KG1 (cell line): Measurements from ENCODE around the gene CACNA1D.
"Not testable (repeated sequence)": the region's sequence is repeated elsewhere in the genome, so short reads cannot be mapped to it uniquely, and the experiment has no call there.

Experiments used
- DNase-seq: peaks from one replicate; lab custom pipeline; 2025; lab: John Stamatoyannopoulos, UW

CACNA1D gene

DNA sequence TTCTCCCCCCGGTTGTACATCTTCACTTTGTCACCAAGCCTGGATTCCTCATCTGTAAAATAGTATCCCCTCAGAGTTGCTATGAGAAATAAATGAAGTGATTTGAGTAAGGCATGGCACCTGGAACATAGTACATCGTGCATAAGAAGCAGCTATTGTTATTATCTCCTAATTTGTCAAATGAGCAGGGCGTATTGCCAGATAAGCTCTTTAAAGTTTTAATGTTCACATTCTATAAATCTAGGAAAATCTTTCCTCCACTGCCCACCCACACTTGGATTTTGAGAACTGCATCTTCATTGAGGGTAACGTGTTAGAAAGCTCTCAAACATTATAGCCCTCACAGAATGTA lies 32.3 kb downstream of the CACNA1D start:
- no peak for DNase-seq

DNA sequence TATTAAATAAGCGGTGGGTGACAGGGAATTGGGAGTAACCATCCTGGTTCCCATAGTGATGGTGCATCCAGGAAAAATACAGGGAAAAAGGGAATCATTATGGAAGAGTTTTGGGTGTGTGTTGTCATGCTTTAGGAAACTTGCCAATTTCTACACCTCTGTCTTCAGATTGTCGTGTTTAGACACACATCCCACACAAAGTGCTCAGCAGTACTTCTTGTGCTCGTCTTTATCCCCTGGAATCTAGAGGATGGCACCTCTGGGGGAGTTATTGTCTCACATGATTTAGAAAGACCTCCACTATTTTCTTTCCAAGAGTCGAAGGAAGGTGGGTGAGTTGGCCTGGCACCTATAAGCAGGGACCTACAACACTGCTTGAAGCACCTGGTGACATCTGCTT lies 35.8 kb downstream of the CACNA1D start:
- DNase-seq: no peak

DNA sequence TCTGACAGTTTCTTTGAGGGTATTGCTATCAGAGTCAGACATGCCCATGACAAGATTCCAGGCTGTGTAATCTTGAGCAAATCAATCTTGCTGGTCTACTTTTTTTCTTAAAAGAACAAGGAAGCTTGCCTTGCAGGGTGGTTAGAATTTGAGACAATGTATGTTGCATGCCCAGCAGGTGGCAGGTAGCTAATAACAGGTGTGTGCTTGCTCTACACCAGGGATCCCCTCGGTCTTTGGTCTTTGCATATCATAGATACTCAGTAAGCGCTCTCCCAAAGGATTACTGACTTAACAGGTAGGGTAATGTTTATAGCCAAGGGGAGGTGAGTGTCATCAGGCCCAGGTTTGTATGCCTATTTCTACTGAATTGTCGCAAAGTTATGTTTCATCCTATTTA lies 37.3 kb downstream of the CACNA1D start:
- no peak for DNase-seq

DNA sequence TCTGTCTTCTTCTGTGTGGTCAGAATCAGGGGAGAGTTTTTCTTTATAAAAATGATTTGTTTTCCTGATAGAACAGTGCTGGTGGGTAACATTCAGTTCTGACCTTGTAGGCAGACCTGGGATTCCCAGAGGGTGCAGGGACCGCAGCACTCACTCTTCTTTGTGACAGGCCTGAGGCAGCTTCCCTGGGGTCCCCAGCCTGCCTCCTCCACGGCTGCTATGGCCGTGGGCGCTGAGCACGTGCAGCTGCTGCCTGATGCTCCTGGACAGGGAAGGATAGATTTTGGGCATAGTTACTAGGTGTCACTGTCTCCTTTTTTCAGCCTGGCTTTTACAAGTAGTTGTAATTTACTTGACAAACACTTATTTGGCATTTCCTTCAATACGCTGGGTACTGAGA lies 39.1 kb downstream of the CACNA1D start:
- no peak for DNase-seq

DNA sequence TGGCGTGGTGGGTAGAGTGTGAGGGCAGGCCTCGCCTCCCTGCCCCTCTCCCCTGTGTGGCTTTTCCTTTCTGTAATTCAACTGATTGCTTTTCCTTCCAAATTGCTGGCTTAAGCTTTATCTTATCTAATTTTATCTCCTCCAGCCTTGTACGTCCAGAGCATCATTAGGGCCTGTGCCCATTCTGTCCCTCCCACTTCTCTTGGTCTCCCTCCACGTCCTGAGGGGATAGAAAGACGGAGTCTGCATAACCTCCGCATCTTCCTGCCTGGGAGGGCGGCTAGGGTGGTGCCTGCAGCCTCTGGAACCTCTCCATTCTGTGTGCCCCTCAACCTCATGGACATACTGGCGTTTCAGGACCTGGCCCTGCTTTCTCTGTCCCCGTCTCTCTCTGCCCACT lies 39.8 kb downstream of the CACNA1D start:
- DNase-seq: no peak

- no peak for DNase-seq
Observed at GRCh38 chr3:53534676-53535400, 40.4 kb downstream of the CACNA1D start.

DNA sequence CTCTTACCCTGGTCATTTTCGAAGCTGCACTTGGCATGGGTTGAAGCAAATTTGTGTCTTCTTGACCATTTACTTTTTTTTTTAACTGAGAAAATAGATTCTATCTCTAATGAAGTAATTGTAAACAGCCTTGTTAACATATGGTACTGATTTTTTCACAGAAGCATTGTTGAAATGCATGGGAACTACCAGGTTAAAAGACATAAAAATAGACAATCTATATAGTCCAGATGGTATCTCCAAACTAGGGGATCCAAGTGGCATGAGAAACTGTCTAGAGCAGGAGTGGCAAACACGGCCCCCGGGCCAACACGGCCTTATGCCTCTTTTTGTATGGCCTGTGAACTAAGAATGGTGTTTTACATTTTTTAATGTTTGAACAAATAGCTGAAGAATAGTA lies 41.9 kb downstream of the CACNA1D start:
- DNase-seq: no peak

DNA sequence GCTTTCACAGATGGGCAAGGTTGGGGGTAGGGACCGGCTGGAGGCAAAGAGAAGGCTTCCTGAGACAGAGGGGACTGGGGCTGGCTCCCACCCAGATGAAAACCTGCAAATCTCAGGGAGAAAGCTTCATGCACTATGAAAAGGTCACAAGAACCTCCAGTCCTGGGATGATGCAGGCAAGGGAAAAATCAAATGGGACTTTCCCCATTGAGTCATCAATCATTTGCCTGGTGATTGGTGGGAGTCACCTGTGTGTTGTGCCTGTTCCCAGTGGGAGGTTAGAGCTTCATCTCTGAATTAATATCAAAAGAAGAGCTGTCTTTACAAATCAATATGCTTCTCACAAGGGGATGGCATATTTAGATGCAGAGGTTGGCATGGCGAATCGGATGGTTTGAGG lies 49.9 kb downstream of the CACNA1D start:
- no peak for DNase-seq

DNA sequence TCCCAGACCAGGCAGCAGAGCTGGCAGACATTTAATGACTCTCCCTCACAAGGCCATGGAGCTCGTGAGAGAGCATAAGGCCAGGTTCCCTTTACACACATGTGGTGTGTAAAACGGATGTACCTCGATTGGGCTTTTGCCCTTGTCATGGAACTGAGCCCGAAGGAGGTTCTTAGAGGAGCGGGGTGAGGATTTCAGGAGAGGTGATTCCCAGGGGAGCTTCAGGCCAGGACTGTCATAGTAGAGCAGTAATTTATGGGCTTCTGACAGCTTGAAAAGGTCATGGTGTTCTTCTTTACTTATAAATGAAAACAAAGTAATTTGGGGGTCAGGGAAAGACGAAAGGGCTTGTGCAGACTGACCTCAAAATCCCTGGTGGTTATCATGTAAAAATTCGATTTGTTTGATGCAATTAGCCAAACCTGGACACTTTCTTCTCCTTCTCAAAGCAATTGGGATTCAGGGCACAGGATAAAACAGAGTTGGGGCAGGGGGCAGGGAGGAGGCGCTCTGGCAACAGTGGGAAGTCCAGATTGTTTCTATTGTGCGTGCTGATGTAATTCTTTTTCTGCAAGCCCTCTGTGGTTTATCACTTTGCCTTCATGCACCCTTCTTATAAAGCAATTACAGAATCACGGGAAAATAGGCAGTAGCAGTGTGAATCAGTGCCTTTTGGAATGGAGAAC lies 51.0 kb downstream of the CACNA1D start:
- no peak for DNase-seq

DNA sequence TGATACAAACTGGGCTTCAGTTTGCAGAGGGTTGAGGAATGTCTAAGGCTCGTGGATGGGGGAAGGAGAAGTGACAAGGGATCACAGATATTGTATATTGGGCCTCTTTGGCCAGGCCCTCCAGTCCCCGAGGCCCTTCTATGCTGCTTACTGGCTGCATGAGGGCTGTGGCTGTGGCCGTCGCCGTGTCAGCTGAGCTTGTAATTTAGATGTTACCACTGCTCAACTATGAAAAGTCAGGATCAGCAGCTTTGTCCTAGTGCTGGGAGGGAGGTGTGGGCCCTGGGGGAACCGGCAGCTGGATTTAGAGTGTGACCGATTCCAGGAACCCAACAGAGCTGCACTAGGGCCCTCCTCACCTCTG lies 51.6 kb downstream of the CACNA1D start:
- no peak for DNase-seq

DNA sequence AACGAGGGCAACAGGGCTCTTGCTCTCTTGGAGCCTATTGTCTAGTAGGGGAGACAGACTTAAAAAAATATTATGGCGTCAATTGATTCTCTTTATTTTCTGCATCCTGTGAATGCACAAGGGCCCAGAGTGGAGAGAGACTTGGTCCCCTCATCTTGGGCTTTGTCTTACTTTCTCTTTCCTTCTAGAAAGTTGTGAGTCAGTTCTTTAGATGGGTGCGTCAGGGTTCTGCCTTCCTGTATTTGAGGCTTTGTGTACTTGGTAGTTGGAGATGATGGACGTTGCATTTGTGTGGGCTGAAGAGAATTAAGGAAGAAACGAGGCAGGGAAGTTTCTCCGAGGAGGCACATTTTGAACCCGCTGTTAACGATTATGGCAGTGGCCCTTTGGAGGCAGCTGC lies 52.9 kb downstream of the CACNA1D start:
- no peak for DNase-seq

GRCh38 chr3:53550005-53550620 lies 55.7 kb downstream of the CACNA1D start:
- DNase-seq: no peak

DNA sequence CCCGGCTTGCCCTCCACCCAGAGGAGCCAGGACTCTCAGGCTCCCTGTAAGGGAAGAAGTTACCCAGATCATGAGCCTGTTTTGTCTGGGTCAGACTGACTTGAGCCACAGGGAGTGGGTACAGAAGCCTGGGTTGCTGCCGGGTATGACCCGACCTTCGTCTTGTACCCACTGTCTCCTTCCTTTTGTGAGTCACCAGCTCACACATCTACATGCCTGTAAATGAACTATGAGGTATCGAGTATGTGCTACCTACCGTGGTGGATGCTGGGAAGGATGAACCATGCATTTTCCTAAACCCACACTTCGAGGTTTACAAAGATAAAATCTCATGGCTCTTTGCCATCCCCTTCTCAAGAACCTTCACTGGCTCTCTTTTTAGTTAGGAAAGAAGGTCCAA lies 56.9 kb downstream of the CACNA1D start:
- DNase-seq: no peak

GRCh38 chr3:53552730-53553129 lies 58.3 kb downstream of the CACNA1D start:
- no peak for DNase-seq

GRCh38 chr3:53553200-53553599 lies 58.8 kb downstream of the CACNA1D start:
- DNase-seq: no peak

GRCh38 chr3:53554559-53555067 lies 60.2 kb downstream of the CACNA1D start:
- DNase-seq: no peak

DNA sequence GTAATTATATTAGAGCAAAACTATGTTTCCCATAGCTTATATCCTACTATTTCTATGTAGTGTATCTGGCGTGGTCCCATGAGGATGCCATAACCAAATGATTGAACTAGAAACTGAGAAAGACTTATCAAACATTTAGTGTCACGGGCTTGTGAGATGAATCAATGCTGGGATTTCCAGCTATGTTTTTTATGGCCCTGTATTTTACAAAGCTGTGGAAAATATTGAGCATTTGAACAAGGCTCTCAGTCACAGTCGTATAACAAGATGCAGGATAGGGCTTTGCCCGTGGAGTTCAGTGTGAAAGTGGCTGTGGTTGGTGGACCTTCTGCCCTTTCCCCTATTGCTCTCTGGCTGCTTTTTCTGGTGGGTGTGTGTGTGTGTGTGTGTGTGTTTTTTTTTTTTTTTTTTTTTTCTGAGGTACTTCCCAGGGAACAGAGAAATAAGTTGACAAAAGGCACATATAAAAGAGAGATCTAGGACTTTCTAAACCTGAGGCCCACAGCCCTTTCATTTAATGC lies 60.7 kb downstream of the CACNA1D start:
- DNase-seq: no peak

DNA sequence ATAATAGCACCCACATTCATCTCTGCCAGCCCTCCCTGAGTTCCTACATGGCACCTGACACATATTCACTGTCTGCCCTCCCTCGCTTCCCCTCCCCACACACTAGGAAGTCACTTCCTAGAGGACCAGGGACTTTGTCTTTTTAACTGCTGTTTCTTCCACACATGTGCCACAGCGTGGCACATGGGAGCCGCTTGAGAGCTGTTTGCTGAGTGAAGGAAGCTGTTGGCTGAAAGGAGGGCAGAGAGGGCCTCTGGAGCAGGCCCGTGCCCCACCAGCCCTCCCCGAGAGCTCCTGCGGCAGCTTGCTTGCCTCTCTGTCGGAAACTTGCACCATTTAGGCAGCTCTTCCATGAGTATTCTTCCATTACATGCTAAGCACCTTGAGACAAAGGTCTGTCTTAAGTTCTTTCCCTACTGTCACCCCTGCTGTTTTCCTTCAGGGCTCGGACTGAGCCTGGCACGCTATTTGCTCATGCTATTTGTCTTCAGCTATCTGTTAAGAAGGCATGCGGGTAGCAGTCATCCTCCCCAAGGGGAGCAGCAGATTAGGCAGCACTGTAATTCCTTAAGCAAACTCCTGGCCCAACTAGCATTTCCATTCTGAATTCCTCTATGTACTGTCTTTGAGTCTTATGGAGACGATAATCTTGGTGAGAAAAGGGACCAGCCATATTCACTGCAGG lies 72.2 kb downstream of the CACNA1D start:
- no peak for DNase-seq

DNA sequence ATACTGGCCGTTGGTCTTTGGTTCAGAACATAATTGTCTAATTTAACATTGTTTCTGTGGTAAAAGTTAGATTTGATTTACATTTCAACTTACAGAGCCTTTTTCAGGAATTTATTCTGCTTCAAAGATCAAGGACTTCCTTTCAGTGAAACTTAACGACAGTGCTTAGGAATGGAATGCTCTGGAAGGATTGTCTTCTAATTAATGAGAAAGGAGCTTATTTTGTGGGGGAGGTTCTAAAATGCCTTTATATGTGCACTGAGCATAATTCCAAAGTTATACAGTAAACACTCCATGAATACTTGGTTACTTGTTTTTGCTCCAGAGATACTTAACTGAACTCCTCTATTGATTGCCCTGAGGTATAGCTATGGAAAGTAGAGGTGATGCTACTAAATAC lies 75.7 kb downstream of the CACNA1D start:
- no peak for DNase-seq

DNA sequence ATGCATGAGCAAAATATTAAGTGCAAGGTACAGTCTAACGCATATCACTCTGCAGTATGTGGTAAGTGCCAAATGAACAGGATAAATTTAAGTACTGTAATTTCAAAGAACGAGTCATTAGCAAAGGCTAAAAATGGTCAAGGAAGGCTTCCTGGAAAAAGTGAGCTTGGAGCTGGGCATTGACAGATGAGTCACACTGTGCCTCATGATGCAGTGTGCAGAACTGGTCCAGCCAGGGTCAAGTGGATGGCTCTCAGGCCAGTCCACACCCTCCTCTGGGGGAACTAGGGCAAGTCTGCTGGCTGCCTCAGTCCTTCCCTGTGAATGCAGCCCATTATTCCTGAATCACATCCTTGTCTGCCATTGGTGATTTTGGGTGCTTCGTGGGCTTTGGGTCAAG lies 76.3 kb downstream of the CACNA1D start:
- no peak for DNase-seq

GRCh38 chr3:53571264-53571663 lies 76.9 kb downstream of the CACNA1D start:
- no peak for DNase-seq

DNA sequence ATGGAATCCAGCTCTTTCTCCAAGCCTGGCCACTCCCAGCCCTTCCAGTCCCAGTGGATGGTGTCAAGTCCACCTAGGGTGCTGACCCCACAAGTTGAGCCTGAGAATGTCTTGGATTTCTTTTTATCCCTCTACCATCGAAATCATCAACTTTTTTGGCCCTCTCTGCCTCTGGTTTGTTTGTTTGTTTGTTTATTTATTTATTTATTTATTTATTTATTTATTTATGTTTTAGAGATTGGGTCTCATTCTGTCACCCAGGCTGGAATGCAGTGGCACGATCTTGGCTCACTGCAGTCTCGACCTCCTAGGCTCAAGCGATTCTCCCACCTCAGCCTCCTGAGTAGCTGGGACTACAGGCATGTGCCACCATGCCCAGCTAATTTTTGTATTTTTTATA lies 77.8 kb downstream of the CACNA1D start:
- DNase-seq: not testable (repeated sequence)

GRCh38 chr3:53577506-53577905 lies 83.1 kb downstream of the CACNA1D start:
- no peak for DNase-seq
